ENCODE data around the gene ZP3. TPM values are rescaled to one million over a fixed set of nuclear protein-coding genes. Genes with fewer than 3 reads are reported as not detected.
"Not testable (repeated sequence)": the region's sequence is repeated elsewhere in the genome, so short reads cannot be mapped to it uniquely, and the experiment has no call there.

Gene ZP3
- total RNA-seq, 1 donor from 2014 or later = 0.51 TPM

DNA sequence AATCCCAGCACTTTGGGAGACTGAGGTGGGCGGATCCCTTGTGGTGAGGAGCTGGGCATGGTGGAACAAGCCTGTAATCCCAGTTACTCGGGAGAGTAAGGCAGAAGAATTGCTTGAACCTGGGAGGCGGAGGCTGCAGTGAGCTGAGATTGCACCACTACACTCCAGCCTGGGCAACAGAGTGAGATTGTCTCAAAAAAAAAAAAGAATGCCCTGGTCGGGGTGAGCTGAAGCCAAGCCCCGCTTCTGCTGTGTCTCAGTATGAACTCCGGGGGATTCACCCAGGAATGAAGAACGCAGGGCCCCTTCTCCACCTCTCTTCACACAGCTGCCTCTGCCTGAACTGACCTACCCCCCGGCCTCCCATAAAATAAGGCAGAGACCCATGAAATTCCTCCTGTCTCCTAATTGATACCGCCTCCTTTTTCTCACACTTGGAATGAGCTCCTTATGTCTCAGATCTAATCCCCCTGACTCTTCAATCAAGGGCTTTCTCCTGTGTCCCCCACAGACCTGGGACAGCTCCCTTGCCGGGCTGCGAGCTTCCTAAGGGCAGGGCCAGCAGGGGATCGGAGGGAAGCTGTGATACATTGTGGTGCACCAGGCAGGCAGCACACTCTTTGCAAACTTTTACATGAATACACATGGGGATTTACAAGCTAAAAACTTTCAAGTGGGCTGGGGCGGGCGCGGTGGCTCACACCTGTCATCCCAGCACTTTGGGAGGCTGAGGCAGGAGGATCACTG, 911 bp upstream of the ZP3 start:
- Mint-ChIP-seq H3K9me3 (ENCODE audit: unreplicated experiment) (no peaks in the 10 kb centered on the region), H3K36me3 (ENCODE audit: unreplicated experiment) (no peaks in the 10 kb centered on the region), H3K27me3 (ENCODE audit: unreplicated experiment) (no peaks in the 10 kb centered on the region), H3K4me3 (ENCODE audit: unreplicated experiment) (no peak overlapping the region), H3K27ac (ENCODE audit: unreplicated experiment) (no peak overlapping the region), H3K4me1 (ENCODE audit: unreplicated experiment) (peaks cover 36% of the 10 kb centered on the region)
- DNase-seq (ENCODE audit: extremely low spot score, unreplicated experiment) = no peak
- TF ChIP-seq, protein P1, sequence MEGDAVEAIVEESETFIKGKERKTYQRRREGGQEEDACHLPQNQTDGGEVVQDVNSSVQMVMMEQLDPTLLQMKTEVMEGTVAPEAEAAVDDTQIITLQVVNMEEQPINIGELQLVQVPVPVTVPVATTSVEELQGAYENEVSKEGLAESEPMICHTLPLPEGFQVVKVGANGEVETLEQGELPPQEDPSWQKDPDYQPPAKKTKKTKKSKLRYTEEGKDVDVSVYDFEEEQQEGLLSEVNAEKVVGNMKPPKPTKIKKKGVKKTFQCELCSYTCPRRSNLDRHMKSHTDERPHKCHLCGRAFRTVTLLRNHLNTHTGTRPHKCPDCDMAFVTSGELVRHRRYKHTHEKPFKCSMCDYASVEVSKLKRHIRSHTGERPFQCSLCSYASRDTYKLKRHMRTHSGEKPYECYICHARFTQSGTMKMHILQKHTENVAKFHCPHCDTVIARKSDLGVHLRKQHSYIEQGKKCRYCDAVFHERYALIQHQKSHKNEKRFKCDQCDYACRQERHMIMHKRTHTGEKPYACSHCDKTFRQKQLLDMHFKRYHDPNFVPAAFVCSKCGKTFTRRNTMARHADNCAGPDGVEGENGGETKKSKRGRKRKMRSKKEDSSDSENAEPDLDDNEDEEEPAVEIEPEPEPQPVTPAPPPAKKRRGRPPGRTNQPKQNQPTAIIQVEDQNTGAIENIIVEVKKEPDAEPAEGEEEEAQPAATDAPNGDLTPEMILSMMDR (IDR thresholded peaks at IDR 0.05) = no peak

- Mint-ChIP-seq H3K27me3 (ENCODE audit: unreplicated experiment) (no peaks in the 10 kb centered on the region), H3K27ac (ENCODE audit: unreplicated experiment) (no peak overlapping the region), H3K9me3 (ENCODE audit: unreplicated experiment) (no peaks in the 10 kb centered on the region), H3K36me3 (ENCODE audit: unreplicated experiment) (no peaks in the 10 kb centered on the region), H3K4me1 (ENCODE audit: unreplicated experiment) (peaks cover 31% of the 10 kb centered on the region), H3K4me3 (ENCODE audit: unreplicated experiment) (no peak overlapping the region)
- TF ChIP-seq, protein P1 (IDR thresholded peaks at IDR 0.05) = no peak
- DNase-seq (ENCODE audit: extremely low spot score, unreplicated experiment) = no peak
Measured at GRCh38 chr7:76425156-76425555, 406 bp downstream of the ZP3 start.

DNA sequence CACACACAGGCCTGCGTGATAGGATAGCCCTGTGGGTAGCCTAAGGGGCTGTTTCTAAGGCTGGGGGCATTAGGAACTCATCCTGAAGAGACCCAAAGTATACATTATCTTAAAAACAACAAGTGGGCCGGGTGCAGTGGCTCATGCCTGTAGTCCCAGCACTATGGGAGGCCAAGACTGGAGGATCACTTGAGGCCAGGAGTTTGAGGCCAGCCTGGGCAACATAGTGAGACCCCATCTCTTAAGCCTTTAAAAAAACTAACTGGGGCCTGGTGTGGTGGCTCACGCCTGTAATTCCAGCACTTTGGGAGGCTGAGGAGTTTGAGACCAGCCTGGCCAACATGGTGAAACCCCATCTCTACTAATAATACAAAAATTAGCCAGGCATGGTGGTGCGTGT, 808 bp downstream of the ZP3 start:
- H3K27me3 Mint-ChIP-seq (ENCODE audit: unreplicated experiment); DNase-seq (ENCODE audit: extremely low spot score, unreplicated experiment); H3K9me3 Mint-ChIP-seq (ENCODE audit: unreplicated experiment); H3K27ac Mint-ChIP-seq (ENCODE audit: unreplicated experiment); H3K36me3 Mint-ChIP-seq (ENCODE audit: unreplicated experiment); H3K4me3 Mint-ChIP-seq (ENCODE audit: unreplicated experiment): not testable (repeated sequence)
- H3K4me1 Mint-ChIP-seq (ENCODE audit: unreplicated experiment) = peaks cover 27% of the 10 kb centered on the region

DNA sequence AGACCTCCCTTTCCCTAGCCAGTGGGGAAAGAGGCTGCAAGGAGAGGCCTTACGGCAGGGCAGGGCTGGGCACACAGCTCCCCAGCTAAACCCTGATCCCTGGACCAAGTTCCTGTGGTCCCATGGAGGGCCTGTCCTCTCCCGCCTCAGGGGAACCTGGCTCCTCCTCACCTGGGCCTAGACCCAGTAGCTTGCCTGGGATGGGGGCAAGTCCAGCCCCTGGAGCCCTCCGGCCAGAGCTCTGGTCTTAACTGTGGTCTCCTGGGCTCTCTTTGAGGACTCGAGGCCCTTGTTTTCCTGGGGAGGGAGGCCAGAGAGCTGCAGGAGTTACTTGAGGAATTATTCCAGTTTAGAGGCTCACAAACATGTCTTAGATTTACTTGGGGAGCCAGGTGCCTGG, 1.5 kb downstream of the ZP3 start:
- Mint-ChIP-seq H3K9me3 (ENCODE audit: unreplicated experiment) (no peaks in the 10 kb centered on the region), H3K27ac (ENCODE audit: unreplicated experiment) (no peak overlapping the region), H3K36me3 (ENCODE audit: unreplicated experiment) (no peaks in the 10 kb centered on the region), H3K4me1 (ENCODE audit: unreplicated experiment) (peaks cover 23% of the 10 kb centered on the region), H3K27me3 (ENCODE audit: unreplicated experiment) (no peaks in the 10 kb centered on the region), H3K4me3 (ENCODE audit: unreplicated experiment) (no peak overlapping the region)
- TF ChIP-seq, protein P1 (IDR thresholded peaks at IDR 0.05) = no peak
- DNase-seq (ENCODE audit: extremely low spot score, unreplicated experiment) = no peak

GRCh38 chr7:76427635-76428034, 2.9 kb downstream of the ZP3 start:
- H3K9me3 Mint-ChIP-seq (ENCODE audit: unreplicated experiment) = no peaks in the 10 kb centered on the region

More at GRCh38 chr7:76427635-76428034, 2.9 kb downstream of the ZP3 start:
- Mint-ChIP-seq H3K27ac (ENCODE audit: unreplicated experiment) (no peak overlapping the region), H3K27me3 (ENCODE audit: unreplicated experiment) (no peaks in the 10 kb centered on the region), H3K4me3 (ENCODE audit: unreplicated experiment) (no peak overlapping the region), H3K36me3 (ENCODE audit: unreplicated experiment) (no peaks in the 10 kb centered on the region), H3K4me1 (ENCODE audit: unreplicated experiment) (peaks cover 19% of the 10 kb centered on the region)
- no peak for DNase-seq (ENCODE audit: extremely low spot score, unreplicated experiment)
- TF ChIP-seq, protein P1 (IDR thresholded peaks at IDR 0.05) = no peak
